Endothelial cell of umbilical vein (primary cell): ENCODE data around the gene PDE3A.

ENCODE experiments used
- EZH2 ChIP-seq: IDR thresholded peaks from 2 replicates; pipeline ENCODE4 v1.6.1; 2012; ENCODE audit warnings: borderline replicate concordance, low read depth, mild to moderate bottlenecking, moderate library complexity, low read length, inconsistent platforms; ENCODE audit not compliant: severe bottlenecking
- FOS ChIP-seq: IDR thresholded peaks from 2 replicates; pipeline ENCODE4 v1.6.1; 2011; ENCODE audit warnings: mild to moderate bottlenecking, low read length, moderate library complexity, borderline replicate concordance; ENCODE audit not compliant: insufficient read depth
- GATA2 ChIP-seq: IDR thresholded peaks from 2 replicates; pipeline ENCODE4 v1.7.0; 2011; ENCODE audit warnings: low read depth, mild to moderate bottlenecking, moderate library complexity, mixed read lengths, low read length; ENCODE audit not compliant: insufficient read length, insufficient read depth
- JUN ChIP-seq: IDR thresholded peaks from 2 replicates; pipeline ENCODE4 v1.6.1; 2011; ENCODE audit warnings: borderline replicate concordance, low read depth; ENCODE audit not compliant: insufficient read length, insufficient read depth
- POLR2A ChIP-seq: IDR thresholded peaks from 2 replicates; pipeline ENCODE4 v1.6.1; 2012; ENCODE audit warnings: low read depth, mild to moderate bottlenecking, control low read depth, low read length
- POLR2AphosphoS5 ChIP-seq: IDR thresholded peaks from 2 replicates; pipeline ENCODE4 v1.6.1; 2012; ENCODE audit warnings: low read depth, mild to moderate bottlenecking, control low read depth, low read length, moderate library complexity; ENCODE audit not compliant: insufficient read depth
- TF ChIP-seq, protein P1 (sequence below), 2 donors: IDR thresholded peaks; 1 replicate in 1 of 2; 2 replicates in 1 of 2; pipeline ENCODE4 v1.5.1; 2011; ENCODE audit warnings: low read length in 2 of 2, mild to moderate bottlenecking in 2 of 2, moderate library complexity in 2 of 2, control low read depth in 1 of 2, inconsistent platforms in 1 of 2, low read depth in 1 of 2; ENCODE audit not compliant: insufficient read depth in 1 of 2; ENCODE audit errors: extremely low read depth in 1 of 2
- TF ChIP-seq, protein P2 (sequence below): IDR thresholded peaks from 2 replicates; pipeline ENCODE4 v1.6.1; 2011; ENCODE audit not compliant: insufficient read depth, insufficient read length

GRCh38 chr12:20420557-20420956, 52.2 kb downstream of the PDE3A start:
- TF ChIP-seq, protein P1, sequence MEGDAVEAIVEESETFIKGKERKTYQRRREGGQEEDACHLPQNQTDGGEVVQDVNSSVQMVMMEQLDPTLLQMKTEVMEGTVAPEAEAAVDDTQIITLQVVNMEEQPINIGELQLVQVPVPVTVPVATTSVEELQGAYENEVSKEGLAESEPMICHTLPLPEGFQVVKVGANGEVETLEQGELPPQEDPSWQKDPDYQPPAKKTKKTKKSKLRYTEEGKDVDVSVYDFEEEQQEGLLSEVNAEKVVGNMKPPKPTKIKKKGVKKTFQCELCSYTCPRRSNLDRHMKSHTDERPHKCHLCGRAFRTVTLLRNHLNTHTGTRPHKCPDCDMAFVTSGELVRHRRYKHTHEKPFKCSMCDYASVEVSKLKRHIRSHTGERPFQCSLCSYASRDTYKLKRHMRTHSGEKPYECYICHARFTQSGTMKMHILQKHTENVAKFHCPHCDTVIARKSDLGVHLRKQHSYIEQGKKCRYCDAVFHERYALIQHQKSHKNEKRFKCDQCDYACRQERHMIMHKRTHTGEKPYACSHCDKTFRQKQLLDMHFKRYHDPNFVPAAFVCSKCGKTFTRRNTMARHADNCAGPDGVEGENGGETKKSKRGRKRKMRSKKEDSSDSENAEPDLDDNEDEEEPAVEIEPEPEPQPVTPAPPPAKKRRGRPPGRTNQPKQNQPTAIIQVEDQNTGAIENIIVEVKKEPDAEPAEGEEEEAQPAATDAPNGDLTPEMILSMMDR (IDR thresholded peaks at IDR 0.05; ENCODE audit: extremely low read depth in 1 of 2, insufficient read depth in 1 of 2, low read depth in 1 of 2, low read length in 2 of 2): no peak
- no peak for TF ChIP-seq GATA2
- no peak for TF ChIP-seq POLR2AphosphoS5
- TF ChIP-seq, protein P2, sequence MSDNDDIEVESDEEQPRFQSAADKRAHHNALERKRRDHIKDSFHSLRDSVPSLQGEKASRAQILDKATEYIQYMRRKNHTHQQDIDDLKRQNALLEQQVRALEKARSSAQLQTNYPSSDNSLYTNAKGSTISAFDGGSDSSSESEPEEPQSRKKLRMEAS: no peak
- no peak for TF ChIP-seq POLR2A
- TF ChIP-seq JUN: no peak
- TF ChIP-seq EZH2: no peak
- TF ChIP-seq FOS: no peak
